Stimulated activated CD4-positive, alpha-beta T cell treated with anti-CD3 and anti-CD28 coated beads, Interleukin-15, amount 100 ng/mL, for 48 hours (primary cell): Measurements from ENCODE around the gene TPM2.
"Not testable (repeated sequence)": the region's sequence is repeated elsewhere in the genome, so short reads cannot be mapped to it uniquely, and the experiment has no call there.

Experiments
- DNase-seq, 2 donors: peaks; one replicate each; pipeline ENCODE4 v3.0.0-alpha.2; 2020; ENCODE audit warnings: low read depth in 2 of 2

Gene TPM2

DNA sequence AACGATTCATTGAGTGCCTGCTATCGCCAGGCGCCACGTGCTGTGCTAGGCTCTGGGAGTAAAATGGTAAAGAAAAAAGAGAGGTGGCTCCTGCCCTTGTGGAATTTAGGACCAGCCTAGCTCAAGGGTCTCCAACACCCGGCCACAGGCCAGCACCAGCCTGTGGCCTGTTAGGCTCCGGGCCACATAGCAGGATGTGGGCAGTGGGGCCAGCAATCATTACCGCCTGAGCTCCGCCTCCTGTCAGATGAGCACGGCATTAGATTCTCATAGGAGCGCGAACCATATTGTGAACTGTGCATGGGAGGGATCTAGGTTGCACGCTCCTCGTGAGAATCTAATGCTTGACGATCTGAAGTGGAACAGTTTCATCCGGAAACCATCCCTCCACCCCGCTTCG is 33.4 kb downstream of the TPM2 start:
- no peak for DNase-seq

GRCh38 chr9:35653611-35654010 is 36.1 kb downstream of the TPM2 start:
- DNase-seq, result no peak

DNA sequence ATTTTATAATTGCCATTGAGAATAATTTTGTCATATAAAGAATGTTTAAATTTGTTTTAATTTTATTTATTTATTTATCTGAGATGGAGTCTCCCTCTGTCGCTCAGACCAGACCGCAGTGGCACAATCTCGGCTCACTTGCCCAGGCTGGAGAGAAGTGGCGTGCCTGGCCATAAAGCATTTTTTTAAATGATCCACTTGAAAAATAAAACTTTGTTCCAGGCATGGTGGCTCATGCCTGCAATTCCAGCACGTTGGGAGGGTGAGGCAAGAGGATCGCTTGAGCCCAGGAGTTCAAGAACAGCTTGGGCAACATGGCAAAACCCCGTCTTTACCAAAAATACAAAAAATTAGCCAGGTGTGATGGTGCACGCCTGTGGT is 36.9 kb downstream of the TPM2 start:
- no peak for DNase-seq

GRCh38 chr9:35651956-35652828 is 37.5 kb downstream of the TPM2 start:
- DNase-seq, result no peak

GRCh38 chr9:35650341-35651158 is 39.2 kb downstream of the TPM2 start, which contains the start of gene SIT1:
TSS of gene SIT1 (minus strand) at chr9:35650931. CDS start at chr9:35650853, 78 bp downstream.
- DNase-seq, result peak in 1 of 2 donors; percentile 35

DNA sequence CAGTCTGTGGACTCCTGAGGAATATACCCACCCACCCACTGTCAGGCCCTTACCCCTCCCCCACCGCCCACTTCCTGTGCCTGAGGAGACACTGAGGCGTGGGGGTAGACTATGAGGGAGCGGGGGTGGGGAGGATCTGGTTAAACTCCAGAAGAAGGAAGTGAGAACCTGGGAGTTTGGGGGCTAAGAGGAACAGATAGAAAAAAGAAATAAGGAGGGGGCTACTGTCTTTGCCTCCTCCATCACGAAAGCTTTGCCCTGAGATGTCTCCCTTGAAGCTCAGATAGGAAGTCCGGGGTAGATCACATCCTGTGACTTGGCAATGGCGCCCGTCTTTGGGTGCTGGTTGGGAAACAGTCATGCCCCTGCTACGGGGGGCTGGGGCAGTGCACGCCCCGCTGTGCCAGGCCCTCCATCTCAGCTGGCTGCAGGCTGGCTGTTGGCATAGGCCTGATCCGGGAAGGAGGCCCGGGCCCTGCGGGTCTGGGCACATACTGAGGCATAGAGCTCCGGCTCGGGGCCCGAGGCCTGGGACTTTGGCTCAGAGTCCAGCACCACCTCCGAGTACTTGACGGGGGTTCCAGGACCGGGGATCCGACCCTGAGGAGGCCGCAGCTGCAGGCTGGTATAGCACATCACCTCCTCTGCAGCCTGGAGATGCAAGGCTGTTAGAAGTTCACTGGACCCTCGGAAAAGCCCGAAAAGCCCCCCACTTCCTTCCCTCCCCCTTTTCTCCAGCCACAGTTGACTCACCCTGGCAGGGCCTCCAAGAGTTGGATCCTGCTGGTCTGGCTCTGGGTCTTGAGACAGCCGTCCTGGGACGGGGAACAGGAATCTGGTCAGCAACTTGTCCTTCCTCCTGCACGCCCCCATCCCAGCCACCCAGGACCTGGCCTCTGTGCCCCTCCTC is 40.0 kb downstream of the TPM2 start:
- peak in 1 of 2 donors; percentile 41 for DNase-seq

GRCh38 chr9:35646533-35647265 is 43.0 kb downstream of the TPM2 start:
- peak; percentile 80 to 89 for DNase-seq

DNA sequence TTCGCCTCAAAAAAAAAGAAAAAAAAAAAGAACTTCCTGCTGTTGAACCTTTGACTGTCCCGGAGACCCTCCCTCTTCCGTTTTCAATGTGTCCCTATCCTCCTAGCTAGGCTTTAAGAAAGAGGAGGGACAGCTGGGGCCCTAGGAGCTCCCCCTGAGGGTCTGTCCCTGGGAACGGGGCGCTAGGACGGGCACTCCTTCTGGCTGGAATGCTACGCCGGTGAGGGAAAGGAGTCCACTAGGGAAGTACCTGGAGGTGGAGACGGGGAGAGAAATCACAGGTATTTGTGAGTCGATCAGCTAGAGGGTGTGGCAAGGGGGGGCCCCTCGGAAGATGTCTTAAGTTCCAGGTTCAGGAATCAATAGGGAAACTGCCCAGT is 43.6 kb downstream of the TPM2 start:
- DNase-seq, result no peak

DNA sequence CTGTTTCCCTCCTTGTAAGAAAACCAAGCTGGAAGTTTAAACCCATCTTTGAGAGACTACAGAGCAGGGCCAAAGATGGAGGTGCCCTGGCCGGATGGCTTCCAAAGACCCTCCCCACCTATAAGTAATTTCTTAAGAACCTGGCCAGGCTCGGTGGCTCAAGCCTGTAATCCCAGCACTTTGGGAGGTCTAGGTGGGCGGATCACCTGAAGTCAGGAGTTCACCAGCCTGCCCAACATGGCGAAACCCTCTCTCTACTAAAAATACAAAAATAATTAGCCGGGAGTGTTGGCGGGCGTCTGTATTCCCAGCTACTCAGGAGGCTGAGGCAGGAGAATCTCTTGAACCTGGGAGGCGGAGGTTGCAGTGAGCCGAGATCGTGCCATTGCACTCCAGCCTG is 44.0 kb downstream of the TPM2 start:
- not testable (repeated sequence) for DNase-seq

GRCh38 chr9:35643046-35643445 is 46.7 kb downstream of the TPM2 start:
- no peak for DNase-seq

DNA sequence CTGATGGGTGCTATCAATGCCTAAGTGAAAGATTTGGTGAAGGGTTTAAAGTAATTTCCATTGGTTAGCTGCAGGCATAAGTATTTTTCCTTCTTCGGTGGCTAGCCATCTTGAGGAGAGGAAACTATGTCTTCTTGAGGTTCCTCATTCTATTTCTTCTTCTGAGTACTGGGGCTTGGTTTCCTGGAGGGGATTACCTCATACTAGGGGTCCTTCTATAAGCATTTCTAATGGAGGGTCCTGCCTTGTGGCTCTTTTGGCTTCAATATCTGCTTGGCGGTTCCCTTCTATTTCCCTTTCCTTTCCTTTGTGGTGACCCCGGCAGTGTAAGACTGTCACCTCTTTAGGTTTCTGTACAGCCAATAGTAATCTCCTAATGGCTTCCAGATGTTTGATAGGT is 48.2 kb downstream of the TPM2 start:
- not testable (repeated sequence) for DNase-seq

- not testable (repeated sequence) for DNase-seq
Observed at GRCh38 chr9:35640431-35640830, 49.3 kb downstream of the TPM2 start.

GRCh38 chr9:35639631-35640030 is 50.1 kb downstream of the TPM2 start:
- no peak for DNase-seq

- not testable (repeated sequence) for DNase-seq
Observed at GRCh38 chr9:35639225-35639624, 50.5 kb downstream of the TPM2 start.

DNA sequence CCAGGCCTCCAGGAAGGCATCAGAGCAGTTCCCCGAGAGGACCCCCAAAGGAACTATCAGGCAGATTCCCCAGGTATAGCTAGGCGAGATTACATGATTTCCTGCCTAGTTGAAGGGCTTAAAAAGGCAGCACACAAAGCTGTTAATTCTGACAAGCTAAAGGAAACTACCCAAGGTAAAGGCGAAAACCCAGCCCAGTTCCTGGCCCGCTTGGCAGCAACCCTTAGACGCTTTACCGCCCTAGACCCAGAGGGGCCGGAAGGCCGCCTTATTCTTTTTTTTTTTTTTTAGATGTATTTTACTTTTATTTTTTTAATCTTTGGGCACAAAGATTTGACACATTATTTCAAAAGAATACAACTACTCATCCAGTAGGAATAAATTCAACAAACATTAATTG is 51.0 kb downstream of the TPM2 start:
- not testable (repeated sequence) for DNase-seq

GRCh38 chr9:35637427-35637955 is 52.2 kb downstream of the TPM2 start:
- DNase-seq, result not testable (repeated sequence)

DNA sequence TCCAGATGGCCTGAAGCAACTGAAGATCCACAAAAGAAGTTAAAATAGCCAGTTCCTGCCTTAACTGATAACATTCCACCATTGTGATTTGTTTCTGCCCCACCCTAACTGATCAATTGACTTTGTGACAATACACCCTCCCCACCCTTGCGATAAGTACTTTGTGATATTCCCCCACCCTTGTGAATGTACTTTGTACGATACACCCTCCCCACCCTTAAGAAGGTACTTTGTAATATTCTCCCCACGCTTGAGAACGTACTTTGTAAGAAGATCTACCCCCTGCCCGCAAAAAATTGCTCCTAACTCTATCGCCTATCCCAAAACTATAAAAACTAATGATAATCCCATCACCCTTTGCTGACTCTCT is 52.9 kb downstream of the TPM2 start:
- DNase-seq, result not testable (repeated sequence)

GRCh38 chr9:35636135-35636876 is 53.4 kb downstream of the TPM2 start:
- DNase-seq, result no peak

- DNase-seq, result no peak
Observed at GRCh38 chr9:35635730-35636129, 54.0 kb downstream of the TPM2 start.
